GM18508 (cell line): ENCODE results near the gene KIF12.
A peak's percentile ranks its signal among the peaks of the same experiment; 100 is the strongest.
"Not testable (repeated sequence)": the region's sequence is repeated elsewhere in the genome, so short reads cannot be mapped to it uniquely, and the experiment has no call there.

Experiments
- ATAC-seq: cut with Tn5 transposase; IDR thresholded peaks from one replicate; pipeline ENCODE4 v1.9.1; 2021; ENCODE audit warnings: moderate number of reproducible peaks; ENCODE audit not compliant: insufficient read depth, unreplicated experiment

Gene KIF12

DNA sequence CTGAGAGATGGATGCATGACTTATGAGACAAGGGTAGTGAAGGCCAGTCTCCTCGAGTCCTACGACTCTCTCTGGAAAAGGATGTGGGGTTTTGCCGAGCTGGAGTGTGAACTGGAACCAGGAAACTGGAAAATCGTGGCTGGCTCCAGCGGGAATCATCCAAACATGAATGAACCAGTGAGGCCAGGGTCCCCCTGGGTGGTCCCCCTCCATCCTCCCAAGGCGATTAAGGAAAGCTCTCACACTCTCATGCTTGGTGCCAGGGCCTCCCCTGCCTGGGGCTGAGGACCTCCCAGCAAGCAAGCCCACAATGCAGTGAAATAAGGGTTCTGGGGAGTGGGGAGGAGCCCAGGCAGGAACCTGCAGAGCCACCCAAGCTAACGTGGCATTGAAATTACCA, 11.4 kb downstream of the KIF12 start:
- ATAC-seq, result no peak

DNA sequence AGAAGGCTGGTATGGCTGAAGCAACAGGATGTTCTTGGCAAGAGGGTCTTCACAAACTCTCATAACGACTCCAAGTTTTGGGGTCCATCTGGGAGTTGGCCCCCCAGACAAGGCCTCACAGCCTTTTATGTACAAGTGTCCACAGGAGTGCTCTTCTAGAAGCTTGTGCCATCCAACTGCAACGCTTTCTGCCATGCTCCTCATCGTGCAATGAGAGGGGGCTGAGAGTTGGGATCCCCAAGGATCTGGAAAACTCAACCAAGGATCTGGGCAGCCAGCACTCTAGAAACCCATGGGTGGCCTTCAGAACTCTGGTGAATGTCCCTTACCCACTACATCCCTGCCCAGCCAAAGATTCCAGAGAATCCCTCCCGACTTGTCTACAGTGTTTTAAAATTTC, 12.5 kb downstream of the KIF12 start:
- ATAC-seq, result no peak

DNA sequence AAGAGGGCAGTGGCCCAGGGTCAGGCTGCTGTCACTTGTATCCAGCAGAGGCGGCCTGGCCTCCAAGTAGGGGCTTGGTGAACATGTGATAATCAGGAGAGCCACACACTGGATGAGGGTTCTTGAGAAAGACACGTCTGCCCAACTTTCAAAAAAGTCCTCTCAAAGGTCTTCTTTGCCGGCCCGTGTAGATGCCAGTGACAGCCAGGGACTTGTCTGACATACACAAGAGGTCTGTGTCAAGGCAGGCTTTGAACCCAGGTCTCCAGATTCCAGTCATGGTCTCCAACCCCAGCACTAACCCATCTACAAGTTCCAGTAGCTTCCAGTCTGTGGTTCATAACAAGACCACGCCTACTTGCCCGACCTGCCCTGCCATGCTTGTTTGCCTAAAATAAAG, 13.1 kb downstream of the KIF12 start:
- ATAC-seq, result no peak

DNA sequence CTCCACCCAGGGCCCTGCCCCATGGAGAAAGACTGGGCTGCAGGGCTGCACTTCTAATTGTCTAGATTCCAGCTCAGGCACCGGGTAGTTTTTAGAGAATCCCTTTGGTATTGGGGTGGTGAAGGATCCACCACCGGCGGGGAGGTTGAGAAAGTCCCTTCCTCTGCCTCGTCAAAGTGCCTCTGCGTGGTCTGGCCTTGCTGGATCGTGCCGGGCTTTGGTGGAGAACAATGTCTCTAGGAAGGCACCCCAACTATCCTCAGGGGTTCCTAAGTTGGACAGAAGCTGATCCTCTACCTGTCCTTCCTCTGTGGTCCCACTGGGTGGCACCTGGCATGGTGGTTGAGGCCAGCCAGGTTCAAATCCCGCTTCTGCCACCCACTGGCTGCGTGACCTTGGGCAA, 13.7 kb downstream of the KIF12 start:
- ATAC-seq, result no peak

DNA sequence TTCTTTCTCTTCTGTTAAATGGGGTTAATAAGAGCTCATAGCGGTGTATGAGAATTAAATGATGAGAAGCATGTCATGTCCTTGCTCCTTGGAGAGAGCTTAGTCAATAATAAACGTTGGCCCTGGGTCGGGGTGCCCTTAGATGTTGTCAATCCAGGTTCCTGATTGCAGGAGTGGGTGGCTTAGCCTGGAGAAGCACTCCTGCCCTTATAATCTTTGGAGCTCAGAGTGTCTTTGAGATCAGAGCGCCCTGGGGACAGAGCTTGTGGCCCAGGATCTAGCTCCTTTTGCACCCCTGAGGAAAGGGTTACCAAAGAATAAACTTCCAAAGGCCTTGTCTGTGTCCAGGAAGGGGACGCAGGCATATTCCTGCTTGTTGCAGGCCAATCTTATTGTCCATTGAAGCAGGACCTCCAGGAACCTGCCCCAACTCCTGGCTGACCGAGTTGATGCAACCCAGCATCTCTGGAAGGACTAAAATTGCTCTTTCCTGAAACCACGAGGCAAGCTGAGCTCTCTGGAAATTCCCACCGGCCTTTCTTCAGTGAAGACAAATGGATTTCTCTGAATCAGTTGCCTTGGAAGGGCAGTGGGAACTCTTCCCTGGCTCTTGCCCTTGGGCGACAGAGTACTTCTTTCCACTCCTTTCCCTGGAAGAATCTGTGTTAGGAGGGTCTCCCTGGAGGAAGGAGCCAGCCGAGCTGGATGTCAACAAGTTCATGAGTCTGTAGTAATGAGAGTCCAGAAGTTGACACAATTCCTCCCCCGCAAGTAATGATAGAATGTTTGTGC, 14.6 kb downstream of the KIF12 start:
- ATAC-seq, result no peak

DNA sequence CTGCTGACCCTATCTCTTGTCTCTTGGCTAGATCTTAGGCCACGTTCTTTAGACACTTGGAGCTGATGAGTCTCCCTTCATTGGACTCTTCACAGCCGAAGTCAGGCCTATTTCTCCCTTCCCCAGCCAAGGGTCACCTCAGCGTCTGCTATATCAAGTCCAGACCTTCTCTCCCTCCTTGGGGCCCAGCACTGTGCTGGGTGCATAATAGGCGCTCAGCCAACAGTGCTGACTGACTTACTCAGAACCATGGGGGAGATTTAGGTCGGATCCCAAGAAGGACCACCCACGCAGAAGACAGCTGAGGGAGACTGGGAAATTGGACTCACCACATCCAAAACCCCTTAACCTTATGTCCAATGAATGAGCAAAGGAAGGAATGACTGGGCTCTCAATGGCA, 15.4 kb downstream of the KIF12 start:
- no peak for ATAC-seq

DNA sequence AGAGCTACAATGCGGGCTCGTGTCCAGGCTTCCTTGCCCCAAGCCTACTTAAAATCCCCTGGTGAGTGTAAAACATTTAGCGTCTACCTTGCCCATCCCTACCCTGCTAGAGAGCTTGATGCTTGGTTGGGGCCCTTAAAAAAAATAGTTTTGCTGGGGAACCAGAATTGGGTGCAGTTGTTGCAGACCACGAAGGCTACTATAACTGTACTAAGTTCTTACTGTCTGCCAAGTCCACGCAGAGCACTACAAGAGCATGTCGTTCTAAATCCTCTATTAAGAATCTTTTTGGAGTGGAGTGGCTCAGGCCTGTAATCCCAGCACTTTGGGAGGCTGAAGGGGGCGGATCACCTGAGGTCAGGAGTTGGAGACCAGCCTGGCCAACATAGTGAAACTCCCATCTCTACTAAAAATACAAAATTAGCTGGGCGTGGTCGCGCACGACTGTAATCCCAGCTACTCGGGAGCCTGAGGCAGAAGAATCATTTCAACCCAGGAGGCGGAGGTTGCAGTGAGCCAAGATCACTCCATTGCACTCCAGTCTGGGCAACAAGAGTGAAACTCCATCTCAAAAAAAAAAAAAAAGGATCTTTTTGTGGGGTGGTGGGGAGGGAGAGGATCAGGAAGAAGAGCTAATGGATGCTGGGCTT, 16.2 kb downstream of the KIF12 start:
- ATAC-seq, result not testable (repeated sequence)

DNA sequence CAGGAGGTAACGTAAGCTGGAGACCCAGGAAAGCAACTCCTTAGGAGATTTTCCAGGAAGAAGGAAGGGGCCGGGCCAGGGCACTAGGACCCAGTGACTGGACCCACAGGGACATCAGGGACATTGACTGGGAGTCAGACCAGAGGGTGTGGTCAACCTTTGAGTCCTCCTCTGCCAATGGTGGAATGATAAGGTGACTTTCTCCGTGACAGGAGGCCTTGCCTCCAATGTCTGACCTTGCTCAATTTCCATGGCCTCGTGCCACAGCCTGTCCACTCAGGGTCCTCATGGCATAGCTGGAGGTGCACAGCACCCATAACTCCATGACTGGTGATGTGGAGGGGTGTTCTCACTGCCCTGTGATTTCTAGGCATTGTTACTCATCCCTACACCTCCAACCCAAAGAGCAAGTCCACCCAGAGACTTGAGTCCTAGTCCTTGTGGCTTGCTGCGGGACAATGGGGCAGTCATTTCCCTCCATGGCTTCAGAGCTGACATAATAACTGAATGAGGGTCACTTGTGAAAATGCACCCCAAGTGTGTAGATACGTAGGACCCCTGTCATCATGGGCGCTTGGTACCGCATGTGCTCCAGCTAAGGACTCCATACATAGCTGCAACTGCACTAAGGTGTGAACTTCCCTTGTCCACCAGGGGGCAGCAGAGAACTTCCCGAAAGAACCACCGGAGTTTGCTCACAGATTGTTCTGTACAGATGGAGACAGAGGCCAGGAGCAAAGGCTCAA, 16.9 kb downstream of the KIF12 start:
- ATAC-seq, result peak; percentile 77

DNA sequence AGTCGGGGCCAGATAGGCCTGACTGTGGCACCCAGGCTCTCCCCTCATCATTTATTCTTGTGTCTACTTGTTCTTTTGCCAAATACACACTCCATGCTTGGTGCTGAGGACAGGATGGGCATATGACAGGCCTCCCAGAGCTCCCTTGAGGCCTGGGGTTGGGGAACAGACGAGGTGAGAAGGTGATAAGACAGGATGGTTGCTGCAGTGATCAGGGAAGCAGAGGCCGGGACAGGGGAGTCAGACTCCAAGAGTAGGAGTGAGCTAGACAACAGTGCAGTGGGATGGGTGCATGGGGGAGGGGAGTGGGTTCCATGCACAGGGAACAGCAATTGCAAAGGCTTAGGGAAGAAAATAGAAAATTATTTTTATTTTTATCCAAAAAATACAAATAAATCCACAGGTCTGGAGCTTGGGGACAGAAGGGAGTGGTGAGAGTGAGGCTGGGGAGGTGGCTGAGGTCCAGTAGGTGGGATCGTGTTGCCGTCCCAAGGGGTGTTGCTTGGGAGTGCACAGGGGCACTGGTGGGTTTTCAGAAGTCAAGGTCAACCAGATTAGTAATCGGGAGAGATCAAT, 17.6 kb downstream of the KIF12 start:
- ATAC-seq, result no peak

DNA sequence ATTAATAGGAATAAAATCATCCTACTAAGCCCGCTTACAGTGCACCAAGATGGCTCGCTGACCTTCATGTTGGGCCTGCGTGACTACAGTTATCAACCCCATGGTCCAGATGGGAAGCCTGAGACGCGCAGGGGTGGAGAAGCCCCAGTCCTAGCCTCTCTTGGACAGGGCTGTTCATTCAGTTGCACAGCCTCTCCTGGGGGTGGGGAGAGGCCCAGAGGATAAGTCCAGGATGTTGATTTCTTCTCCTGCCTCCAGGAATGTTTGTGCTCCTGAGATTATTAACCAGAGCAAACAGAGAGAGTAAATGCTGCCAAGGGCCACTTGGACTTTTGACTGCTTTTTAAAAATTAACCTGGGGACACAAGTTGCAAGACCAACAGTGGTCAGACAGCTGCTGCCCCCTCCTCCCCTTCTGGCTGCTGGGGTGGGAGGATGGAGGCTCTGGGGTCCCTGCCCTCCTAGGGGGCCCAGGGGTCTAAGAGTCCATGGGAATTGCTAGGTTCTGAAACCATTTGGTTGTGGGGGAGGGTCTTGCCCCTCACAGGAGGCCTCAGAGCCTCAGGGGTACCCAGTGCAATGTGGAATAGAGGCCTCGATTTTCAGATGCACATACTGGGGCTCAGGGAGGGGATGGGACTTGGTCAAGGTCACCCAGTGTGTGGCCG, 18.2 kb downstream of the KIF12 start:
- ATAC-seq, result no peak

DNA sequence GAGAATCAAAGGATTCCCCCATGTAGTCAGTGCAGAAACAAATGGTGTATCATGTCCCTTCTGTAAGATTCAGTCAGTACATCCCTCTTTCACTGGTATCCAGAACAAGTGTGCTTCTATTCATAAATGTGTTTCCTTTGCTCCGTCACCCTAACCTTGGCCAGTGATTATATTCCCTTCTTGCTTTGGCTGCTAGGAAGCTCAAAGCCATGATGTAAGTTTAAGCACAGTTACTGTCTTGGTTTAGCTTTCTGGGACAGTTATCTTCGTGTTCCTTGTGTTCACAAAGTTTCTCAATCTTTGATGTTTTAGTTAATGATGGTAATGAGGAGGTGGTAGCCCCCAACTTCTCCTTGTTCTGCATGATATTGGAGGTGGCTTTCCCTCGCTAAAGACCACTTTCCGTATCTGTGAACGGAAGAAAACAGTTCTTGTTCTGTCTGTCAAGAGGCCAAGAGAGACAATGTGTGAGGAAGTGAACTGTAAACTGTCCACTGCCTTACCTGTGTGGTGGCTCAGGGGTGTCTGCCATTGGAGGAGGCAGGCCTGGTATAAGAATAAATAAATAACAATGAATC, 18.8 kb downstream of the KIF12 start:
- ATAC-seq, result no peak

DNA sequence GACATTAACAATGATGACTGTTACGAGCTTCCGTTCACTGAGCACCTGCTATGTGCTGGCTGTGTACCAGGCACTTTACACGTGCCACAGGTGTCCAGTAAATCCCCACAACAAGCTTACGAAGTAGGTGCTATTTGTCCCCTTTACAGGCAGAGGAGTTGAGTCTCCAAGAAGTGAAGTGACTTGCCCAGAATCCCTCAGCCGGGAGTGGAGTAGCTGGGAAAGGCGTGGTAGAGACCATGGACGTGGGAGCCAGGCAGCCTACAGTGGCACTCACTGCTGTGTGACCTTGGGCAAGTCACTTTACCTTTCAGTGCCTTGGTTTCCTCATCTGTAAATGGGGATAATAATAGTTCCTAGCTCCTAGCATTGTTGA, 20.3 kb downstream of the KIF12 start:
- no peak for ATAC-seq

DNA sequence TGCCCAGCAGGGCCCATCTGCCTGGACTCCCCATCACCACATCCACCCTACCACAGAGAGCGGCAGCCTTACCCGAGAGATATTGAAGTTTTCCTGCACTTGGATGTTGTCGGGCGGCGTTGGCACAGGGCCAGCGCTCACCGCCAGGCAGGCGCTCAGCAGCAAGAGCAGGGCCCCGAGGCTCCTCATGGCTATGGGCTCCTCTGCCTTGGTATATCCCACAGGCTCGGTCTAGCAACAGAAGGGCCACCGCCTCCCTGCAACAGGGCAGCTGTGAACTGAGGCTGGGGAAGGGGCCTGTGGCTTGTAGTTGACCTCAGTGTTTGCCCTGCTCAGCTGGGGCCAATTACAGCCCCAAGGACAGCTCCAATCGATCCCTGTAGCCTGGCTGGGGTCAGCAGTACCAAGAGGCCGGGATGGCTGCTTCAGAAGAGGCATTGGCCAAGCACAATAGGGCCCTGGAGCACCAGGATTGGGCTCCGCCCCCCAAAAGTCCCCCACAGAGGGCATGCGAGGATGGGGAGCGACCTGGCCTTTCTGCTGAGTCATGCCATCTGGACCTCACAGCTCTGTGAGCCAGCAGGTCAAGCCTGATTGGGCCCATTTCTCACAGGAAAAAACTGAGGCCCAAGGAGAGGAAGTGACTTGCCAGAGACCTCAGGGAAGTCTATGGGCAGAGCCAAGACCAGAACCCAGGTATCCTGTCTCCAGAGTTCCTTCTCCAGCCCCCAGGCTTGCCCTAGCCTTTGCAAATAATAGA, 20.9 kb downstream of the KIF12 start, which contains the start of gene AMBP:
Gene AMBP, minus strand, starts transcription at position 280 of the 760 bp plus-strand sequence. Its CDS starts 91 bp downstream, at position 189.
- ATAC-seq, result no peak

DNA sequence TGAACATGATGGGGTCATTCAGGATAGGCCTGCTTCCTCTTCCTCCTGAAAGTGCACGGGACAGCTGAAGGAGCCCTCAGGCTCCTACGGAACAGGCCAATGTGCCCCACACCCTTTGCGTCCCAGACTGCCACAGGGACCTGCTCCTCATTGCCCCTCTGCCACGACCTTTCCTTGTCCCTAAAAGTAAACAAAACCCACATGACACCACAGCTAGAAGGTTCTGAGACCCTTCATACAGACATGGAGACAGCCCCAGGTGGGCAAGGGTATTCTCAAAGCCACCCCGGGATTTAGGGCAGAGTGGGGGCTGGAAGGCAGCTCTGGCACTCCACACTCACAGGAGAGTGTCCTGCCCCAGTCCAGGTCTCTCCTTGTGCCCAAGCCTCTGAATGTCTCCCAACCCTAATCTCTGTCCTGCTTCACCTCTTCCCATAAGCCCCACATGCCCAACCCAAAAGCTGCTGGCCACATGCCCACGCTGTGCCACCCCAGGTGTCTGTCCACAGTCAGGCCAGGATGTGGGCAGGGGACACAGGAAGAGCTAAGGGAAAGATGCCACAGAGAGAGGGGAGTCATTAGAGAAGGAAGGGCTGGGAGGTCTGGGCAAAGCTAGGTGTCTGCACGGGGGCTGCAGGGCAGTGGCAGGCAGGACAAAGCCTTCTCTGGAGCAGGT, 21.8 kb downstream of the KIF12 start:
- ATAC-seq, result no peak

DNA sequence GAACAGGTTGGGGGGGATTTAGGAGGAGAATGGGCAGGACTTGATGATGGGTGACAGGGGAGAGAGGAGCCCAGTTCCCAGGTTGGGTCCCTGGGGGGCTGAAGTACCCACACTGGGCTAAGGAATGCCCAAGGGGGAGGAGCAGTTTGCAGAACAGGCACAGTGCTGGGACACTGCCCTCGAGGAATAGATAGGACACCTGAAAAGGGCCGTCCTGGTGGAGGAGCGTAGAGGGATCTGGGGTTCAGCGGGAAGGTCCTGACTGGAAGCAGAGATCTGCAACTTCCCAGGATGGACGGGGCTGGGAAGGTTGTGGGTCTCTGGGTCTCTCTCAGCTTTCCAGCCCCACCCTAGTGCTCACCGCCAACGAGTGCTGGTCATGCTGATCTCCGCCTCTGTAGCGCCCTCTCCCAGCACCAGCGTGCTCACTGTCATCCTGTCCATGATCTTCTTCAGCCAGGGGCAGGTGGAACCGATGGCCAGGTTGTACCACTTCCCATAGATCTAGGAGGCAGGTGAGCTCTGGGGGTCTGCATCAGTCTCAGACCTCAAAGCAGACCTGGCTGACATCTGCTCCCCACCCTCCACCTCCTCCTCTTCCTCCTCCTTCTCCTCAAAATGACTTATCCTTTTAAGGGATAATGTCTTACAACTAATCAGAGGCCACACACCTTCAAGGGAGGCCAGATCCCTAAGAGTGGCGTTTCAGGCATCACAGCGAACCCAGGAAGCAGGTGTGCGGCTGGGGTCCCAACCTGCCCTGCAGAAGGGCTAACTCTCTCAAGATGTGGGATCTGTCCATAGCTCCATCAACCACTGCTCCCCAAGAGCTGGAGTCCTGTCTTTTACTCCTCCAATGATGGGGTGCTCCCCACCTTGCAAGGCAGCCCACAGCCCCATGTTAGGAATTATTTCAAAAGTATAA, 22.6 kb downstream of the KIF12 start:
- ATAC-seq, result no peak

DNA sequence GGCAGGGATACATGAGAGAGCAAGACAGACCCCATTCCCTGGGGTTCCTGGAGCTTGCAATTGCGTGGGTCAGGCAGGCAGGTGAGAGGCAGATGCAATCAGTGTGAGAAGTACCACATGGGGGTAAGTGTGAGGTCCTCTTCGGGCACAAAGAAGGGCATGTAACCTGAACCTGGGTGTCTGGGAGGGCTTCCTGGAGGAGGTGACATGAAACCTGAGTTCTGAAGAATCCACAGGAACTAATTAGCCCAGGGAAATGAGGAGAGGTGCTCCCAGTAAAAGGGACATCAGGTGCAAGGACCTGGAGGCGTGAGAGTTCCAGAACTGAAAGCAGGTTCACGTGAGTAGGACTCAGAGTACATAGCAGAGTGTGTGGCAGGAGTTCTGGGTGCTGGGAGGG, 23.5 kb downstream of the KIF12 start:
- no peak for ATAC-seq

DNA sequence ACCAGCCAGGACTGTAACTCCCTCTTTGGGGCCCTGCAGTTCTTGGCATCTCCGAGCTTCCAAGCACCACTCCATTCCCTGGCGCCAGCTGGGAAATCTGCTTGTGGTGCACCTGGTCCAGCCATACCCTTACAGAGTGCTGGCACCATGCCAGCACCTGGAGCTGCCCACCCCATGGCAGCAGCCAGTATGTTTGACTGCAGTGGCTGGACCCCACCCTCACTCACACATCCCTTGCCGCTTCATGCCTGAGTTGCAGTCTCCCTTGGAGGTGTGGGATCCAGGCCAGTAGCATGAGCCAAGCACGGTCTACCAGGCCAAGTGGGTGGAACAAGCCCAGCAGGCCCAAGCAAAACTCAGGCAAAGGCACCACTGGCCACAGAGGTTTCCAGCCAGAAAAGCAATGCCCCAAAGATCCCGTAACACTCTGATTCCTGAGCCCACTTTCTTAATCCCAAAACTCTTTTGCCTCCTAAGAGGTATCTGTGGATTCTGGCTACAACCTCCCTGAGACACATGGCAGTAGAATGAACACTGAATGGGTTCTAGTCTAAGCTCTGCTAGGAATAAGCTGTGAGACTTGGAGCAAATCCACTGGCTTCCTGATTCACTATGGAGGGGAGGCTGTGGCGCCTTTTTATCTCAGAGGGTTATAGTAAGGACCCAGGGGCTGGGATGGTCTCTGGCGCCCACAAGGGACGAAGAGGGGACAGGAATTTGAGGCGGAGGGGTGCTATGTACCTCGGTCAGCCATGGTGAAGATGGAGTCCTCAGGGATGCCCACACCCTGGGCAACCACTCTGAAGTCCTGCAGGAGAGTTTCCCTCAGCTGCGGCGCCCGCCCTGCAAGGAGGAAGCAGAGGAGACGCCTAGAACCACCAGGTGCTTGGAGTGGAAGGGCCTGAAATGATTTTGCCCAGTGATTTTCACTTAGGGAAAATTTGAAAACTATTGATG, 26.6 kb downstream of the KIF12 start:
- ATAC-seq, result no peak
